Fibroblast of skin of right biceps (primary cell): ENCODE measurements around the gene NUP93.
"Not testable (repeated sequence)": the region's sequence is repeated elsewhere in the genome, so short reads cannot be mapped to it uniquely, and the experiment has no call there.

Source experiments
- DNase-seq: peaks from one replicate; pipeline ENCODE4 v3.0.0-alpha.2; 2013

Gene NUP93

GRCh38 chr16:56783344-56783743 lies 53.4 kb downstream of the NUP93 start:
- DNase-seq = peak; percentile 7

DNA sequence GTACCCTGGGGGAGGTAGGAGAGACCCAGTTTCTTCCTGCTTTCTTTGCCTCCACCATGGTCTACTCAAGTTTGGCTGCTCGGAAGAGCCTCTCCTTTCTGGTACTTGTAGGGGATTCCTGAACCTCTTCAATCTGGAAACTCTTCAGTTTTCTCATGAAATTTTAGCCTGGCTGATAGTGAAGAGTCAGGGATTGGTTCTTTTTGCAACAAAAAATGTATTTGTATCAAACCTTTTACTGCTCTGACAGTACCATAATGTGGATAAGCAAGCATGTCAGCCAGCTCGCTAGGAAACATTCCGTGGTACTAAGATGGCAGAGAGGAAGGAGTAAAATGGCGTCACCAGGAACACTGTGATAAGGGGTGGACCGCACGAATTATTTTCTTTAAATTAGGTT lies 55.4 kb downstream of the NUP93 start:
- DNase-seq = no peak

GRCh38 chr16:56787167-56787566 lies 57.2 kb downstream of the NUP93 start:
- no peak for DNase-seq

- DNase-seq = no peak
Measured at GRCh38 chr16:56788435-56788834, 58.5 kb downstream of the NUP93 start.

DNA sequence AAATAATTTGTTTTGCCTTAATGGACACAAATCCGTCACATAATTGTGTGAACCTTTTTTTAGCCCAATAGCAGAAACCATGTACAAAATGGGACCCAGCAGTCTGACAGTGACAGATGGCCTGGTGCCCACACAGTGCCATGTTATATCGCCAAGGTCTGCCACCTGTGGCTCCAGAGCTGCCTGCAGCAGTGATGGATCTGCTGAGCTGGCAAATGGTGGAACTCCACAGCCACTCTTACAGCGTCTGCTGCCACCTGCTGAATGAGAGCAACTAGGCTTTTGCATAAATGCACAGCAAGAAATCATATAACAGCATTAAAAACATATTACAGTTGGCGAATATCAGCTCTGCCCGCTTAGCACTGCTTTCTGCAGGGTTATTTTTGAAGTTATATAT lies 59.4 kb downstream of the NUP93 start:
- DNase-seq = peak; percentile 35

- no peak for DNase-seq
Measured at GRCh38 chr16:56792967-56793366, 63.0 kb downstream of the NUP93 start.

- peak; percentile 41 for DNase-seq
Measured at GRCh38 chr16:56793492-56793891, 63.6 kb downstream of the NUP93 start.

DNA sequence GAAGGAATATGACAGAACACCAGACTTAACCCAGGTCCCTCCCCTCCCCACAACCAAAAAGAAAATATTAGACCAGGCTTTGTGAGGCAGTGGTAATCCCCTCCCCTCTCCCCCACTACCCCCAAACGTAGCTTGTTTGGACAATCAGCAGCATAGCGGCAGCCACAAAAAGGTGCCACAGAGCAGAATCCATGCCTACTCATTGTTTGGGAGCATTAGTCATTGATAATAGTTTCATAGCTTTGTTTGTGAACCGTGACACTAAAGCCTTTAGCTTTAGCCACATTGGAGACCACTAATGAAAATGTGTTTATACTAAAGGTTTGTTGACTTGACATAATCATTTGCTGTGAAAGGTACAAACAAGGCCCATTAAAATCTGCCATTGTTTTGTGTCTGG lies 65.1 kb downstream of the NUP93 start:
- DNase-seq = no peak

GRCh38 chr16:56797038-56797437 lies 67.1 kb downstream of the NUP93 start:
- not testable (repeated sequence) for DNase-seq

GRCh38 chr16:56797861-56798260 lies 67.9 kb downstream of the NUP93 start:
- no peak for DNase-seq

GRCh38 chr16:56798955-56799354 lies 69.0 kb downstream of the NUP93 start:
- no peak for DNase-seq

- no peak for DNase-seq
Measured at GRCh38 chr16:56800355-56800754, 70.4 kb downstream of the NUP93 start.

- no peak for DNase-seq
Measured at GRCh38 chr16:56801762-56802161, 71.8 kb downstream of the NUP93 start.

GRCh38 chr16:56807011-56807675 lies 77.2 kb downstream of the NUP93 start:
- DNase-seq = peak; percentile 71

- DNase-seq = not testable (repeated sequence)
Measured at GRCh38 chr16:56807676-56808067, 77.7 kb downstream of the NUP93 start.

GRCh38 chr16:56810954-56811353 lies 81.0 kb downstream of the NUP93 start:
- no peak for DNase-seq

DNA sequence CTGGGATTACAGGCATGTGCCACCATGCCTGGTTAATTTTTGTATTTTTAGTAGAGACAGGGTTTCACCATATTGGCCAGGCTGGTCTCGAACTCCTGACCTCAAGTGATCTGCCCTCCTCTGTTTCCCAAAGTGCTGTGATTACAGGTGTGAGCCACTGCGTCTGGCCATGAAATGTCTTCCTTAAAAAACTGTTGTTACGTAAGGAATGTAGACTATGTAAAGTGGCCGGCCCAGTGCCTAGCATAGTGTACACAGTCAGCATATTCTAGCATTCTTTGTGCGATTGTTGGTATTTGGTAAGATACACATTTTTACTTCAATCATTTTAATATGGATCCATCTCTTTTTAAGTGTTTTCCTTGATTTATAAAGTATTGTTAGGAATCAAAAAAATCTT lies 81.7 kb downstream of the NUP93 start:
- not testable (repeated sequence) for DNase-seq

- peak; percentile 68 for DNase-seq
Measured at GRCh38 chr16:56812884-56813283, 83.0 kb downstream of the NUP93 start.

DNA sequence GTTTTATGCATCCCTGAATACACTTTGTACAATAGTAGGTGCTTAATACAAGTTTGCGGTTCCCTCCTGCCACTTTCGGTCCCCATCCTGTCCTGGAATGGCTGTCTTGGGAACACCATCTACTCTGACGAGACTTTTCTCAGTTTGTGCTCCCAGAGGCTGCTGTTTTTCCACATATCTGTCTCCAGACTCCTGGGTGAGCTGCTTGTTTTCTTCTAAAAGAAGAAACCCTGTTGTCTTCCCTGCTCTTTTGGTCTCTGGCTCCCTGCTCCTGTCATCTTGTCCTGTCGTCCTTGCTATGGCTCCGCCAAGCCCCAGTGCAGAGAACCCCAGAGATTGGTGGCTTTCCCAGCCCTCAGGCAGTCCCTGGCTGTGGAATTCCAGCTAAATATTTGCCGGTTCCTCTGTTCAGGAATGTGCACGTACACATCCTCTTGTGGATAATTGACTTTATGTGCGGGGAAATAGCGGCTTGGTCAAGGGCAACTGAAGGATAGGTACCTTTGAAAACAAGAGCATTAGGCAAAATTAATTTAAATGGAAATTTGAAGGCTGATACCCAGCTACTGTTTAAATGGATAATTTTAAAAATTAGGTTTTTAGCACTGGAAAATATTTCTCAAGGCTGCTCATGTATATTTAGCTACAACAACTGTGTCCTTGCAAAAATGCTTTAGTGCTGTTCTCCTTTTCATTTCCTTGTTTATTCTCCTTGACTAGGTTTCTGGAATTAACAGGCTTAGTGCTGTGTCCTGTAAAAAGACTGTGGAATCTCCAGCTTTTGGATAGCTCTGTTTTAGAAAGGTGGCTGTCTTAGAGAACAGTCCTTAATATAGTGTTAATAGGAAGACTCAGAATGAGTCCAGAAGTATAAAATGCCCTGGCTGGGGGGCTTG lies 84.9 kb downstream of the NUP93 start:
- peak; percentile 52 for DNase-seq

DNA sequence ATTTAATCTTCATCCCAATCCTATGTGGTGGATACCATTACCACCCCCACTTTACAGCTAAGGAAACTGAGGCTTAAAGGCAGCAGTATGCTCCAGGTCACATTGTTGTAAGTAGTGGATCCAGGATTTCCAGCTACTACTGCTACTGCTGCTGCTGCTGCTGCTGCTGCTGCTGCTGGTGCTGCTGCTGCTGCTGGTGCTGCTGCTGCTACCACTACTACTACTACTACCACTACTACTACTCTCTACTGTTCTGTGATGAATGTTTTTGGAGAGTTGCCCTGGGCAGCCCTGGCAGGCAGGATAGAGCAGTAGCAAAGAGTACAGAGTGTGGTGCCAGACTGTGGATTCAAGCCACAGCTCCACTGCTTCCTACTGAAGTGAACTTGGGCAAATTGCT lies 85.8 kb downstream of the NUP93 start:
- no peak for DNase-seq

- no peak for DNase-seq
Measured at GRCh38 chr16:56817056-56817455, 87.1 kb downstream of the NUP93 start.

DNA sequence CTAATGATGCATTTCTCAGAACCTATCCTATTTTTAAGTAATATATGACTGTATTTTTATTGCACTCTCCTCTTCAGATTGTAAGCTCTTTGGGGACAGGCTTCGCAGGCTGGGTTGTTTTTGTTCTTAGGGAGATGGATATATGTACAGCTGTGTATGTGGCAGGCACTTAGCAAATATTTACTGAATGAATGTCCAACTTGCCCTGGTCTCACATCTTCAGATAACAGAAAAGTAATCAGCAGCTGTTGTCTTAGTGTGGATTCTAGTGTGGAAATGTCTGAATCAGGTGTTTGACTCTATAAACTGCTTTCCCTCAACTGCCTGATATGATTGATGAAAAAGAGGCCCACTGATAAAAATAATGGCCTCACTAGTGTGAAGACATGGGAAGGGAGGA lies 88.0 kb downstream of the NUP93 start:
- DNase-seq = no peak

GRCh38 chr16:56823081-56823733 lies 93.3 kb downstream of the NUP93 start:
- no peak for DNase-seq

DNA sequence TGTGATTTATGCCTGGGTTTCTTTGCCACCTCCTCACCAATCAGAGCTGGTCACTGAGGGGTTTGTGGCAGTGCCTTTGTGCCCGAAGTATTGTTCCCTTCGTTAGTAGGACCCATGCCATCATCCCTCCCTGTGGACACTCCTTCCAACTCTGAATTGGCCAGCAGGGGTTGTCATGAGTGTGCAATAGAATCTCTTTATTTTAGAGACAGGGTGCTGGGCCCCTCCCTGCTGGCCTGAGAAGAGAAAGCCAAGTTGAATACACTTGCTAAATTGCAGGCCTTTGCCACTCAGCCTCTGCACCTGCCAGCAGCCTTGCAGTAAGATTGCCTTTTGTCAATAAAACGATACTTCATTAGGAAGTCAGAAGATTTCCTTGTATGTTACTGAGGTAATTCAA lies 94.4 kb downstream of the NUP93 start:
- no peak for DNase-seq
